RWPE1 (cell line): Measurements from ENCODE around the gene TNNI3K.

Experiments used
- CTCF ChIA-PET: fragments of 350-600 bp; sonication (Branson Sonifier 250); formaldehyde crosslinking; extraction: SDS; loops from one replicate; lab custom pipeline; 2021; lab: Yijun Ruan, JAX
- POLR2A ChIA-PET: fragments of 400-600 bp; formaldehyde crosslinking; extraction: SDS; loops from one replicate; lab custom pipeline; 2020; ENCODE audit warnings: antibody characterized with exemption; ENCODE audit not compliant: low non-redundant PET; lab: Yijun Ruan, JAX
- DNase-seq: peaks from one replicate; pipeline ENCODE4 v3.0.0; 2012; ENCODE audit warnings: low spot score
- H3K27ac ChIP-seq: fragments of 450-650 bp; 2 replicates; pipeline ENCODE4 v1.5.1; 2017
- CTCF ChIP-seq: fragments of 450-650 bp; conservative IDR thresholded peaks from 2 replicates; pipeline ENCODE4 v1.5.1; 2017; ENCODE audit warnings: low read depth, mild to moderate bottlenecking

The TNNI3K gene

GRCh38 chr1:74436078-74436477 is 200.9 kb downstream of the TNNI3K start:
- ChIA-PET CTCF (no interaction called here), POLR2A (no interaction called here)
- DNase-seq: no peak
- no peak overlapping the region for H3K27ac ChIP-seq
- no peak for TF ChIP-seq CTCF

GRCh38 chr1:74437035-74437434 is 201.8 kb downstream of the TNNI3K start:
- TF ChIP-seq CTCF: no peak
- no peak for DNase-seq
- H3K27ac ChIP-seq: no peak overlapping the region
- CTCF ChIA-PET: no interaction called here
- POLR2A ChIA-PET: no interaction called here

GRCh38 chr1:74452035-74452434 is 216.8 kb downstream of the TNNI3K start:
- TF ChIP-seq CTCF: no peak
- no peak for DNase-seq

GRCh38 chr1:74453277-74453676 is 218.1 kb downstream of the TNNI3K start:
- H3K27ac ChIP-seq: no peak overlapping the region
- POLR2A ChIA-PET: no interaction called here
- no peak for TF ChIP-seq CTCF
- CTCF ChIA-PET: no interaction called here
- DNase-seq: no peak

More at GRCh38 chr1:74452035-74452434, 216.8 kb downstream of the TNNI3K start:
- ChIA-PET CTCF (no interaction called here), POLR2A (no interaction called here)
- no peak overlapping the region for H3K27ac ChIP-seq

GRCh38 chr1:74455390-74455789 is 220.2 kb downstream of the TNNI3K start:
- TF ChIP-seq CTCF: no peak
- POLR2A ChIA-PET: no interaction called here
- no peak overlapping the region for H3K27ac ChIP-seq
- CTCF ChIA-PET: no interaction called here
- DNase-seq: no peak

- no peak for TF ChIP-seq CTCF
- POLR2A ChIA-PET: no interaction called here
- no peak for DNase-seq
- CTCF ChIA-PET: no interaction called here
- no peak overlapping the region for H3K27ac ChIP-seq
These were observed 222.1 kb downstream of the TNNI3K start for GRCh38 chr1:74457253-74457652.
